ENCODE measurements around the gene RALGPS1.

DNA sequence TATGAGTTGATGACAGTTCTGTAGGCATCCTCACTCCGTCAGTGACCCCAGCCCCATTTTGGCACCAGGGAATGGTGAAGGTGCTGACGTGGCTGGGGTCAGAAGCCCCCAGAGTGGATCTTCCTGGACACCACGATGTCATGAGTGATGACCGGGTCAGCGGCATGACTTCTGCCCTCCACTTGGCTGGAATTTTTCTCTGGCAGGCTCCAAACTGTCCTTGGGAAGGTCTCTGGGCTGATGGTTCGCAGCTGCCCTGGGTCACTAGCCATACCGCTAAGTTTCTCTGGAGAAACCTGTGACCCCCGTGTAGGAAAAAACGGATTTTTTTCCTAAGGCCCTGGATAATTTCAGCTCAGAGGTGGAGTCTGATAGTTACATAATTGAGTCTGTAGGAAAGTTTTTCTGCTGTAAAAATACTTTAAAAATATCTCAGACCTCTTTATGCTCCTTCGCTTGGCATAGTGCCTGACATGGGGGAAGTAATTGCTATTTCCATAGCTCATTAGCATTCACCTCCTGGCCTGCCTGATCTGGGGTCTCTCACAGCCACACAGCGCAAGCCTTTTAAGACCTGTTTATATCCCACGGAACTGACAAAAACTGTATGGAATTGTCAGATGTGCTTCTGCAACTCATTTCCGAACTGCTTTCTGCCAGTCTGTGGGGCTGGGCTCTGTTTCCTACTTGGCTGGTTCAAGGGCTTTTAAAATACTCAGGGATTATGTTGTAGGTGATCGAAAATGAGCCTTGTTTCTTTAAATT, 138.7 kb downstream of the RALGPS1 start:
- TF ChIP-seq, protein P1, sequence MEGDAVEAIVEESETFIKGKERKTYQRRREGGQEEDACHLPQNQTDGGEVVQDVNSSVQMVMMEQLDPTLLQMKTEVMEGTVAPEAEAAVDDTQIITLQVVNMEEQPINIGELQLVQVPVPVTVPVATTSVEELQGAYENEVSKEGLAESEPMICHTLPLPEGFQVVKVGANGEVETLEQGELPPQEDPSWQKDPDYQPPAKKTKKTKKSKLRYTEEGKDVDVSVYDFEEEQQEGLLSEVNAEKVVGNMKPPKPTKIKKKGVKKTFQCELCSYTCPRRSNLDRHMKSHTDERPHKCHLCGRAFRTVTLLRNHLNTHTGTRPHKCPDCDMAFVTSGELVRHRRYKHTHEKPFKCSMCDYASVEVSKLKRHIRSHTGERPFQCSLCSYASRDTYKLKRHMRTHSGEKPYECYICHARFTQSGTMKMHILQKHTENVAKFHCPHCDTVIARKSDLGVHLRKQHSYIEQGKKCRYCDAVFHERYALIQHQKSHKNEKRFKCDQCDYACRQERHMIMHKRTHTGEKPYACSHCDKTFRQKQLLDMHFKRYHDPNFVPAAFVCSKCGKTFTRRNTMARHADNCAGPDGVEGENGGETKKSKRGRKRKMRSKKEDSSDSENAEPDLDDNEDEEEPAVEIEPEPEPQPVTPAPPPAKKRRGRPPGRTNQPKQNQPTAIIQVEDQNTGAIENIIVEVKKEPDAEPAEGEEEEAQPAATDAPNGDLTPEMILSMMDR (conservative IDR thresholded peaks at IDR 0.05) = no peak
- TF ChIP-seq ZFX (IDR thresholded peaks at IDR 0.05) = no peak
